ENCODE measurements around the gene ACTN1. TPM values are rescaled to one million over a fixed set of nuclear protein-coding genes. Genes with fewer than 3 reads are reported as not detected.

Gene ACTN1
- polyA plus RNA-seq, 3 donors, result 41.4 to 75.0 (median 69.4) TPM

DNA sequence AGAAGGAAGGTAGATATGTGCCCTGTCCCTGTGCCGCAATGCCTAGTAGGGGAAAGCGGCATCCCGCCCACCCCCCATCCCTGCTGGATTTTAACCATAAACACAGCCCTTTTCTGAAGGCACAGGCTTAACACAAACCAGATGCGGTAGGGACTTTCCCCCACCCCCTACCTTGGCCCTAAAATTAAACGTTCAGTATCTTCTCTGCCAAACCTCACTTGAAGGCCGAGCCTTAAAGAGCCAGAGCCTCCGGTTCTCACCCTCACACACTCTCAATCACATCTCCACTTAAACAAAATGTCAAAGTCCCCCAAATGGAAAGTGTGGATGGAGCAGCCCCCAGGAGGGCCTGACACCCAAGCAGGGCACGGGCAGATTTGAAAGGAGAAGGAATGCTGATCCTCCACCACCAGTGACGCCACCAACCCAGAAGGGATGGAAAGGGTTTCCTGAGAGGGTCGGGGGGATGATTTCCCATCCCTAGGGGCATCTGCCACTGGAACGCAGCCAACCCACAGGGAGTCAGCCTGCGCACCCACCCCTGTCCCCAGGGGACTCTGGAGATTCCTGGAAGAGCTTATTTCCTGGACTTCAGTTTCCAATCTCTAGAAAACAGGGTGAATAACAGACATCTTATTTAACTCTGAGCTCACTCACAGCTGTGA, 26.4 kb downstream of the ACTN1 start:
- 83% methylated on average over 4 of the region's 12 CpGs for WGBS (ENCODE audit: insufficient coverage)
- Mint-ChIP-seq H3K4me1 (peaks cover 76% of the 10 kb centered on the region), H3K9me3 (no peaks in the 10 kb centered on the region), H3K4me3 (no peak overlapping the region), H3K36me3 (peaks cover 14 to 26% of the 10 kb centered on the region in 2 donors), H3K27ac (peak overlapping the region; percentile 19 to 98 (median 89)), H3K27me3 (ENCODE audit: low read depth in 3 of 3) (no peaks in the 10 kb centered on the region)
- H3K27ac ChIP-seq (ENCODE audit: low read depth in 1 of 2, low read length in 2 of 2), result peak overlapping the region in 1 of 2 donors; percentile 92
- no peak for TF ChIP-seq CTCF (IDR thresholded peaks at IDR 0.05)
- intact Hi-C loops (cut with micrococcal nuclease), result no loop called here
- H3K36me3 ChIP-seq (replicated peaks in 1 of 2; ENCODE audit: control insufficient read depth in 1 of 2, insufficient read depth in 2 of 2, low read length in 2 of 2), result peaks cover 0 to 4% of the 10 kb centered on the region in 2 donors
- H3K79me2 ChIP-seq (ENCODE audit: insufficient read depth, low read length), result peaks cover 84% of the 10 kb centered on the region
- H4K20me1 ChIP-seq (ENCODE audit: insufficient read depth, low read length), result peaks cover 43% of the 10 kb centered on the region
- H3K4me2 ChIP-seq (replicated peaks; ENCODE audit: extremely low read depth, low read length, poor library complexity, severe bottlenecking), result no peak overlapping the region
- no peak overlapping the region for H3K9ac ChIP-seq (ENCODE audit: insufficient read depth, low read length, poor library complexity, severe bottlenecking)
- DNase-seq, result no peak
- peaks cover 63% of the 10 kb centered on the region in 2 donors for H3K4me1 ChIP-seq (ENCODE audit: control insufficient read depth in 1 of 2, insufficient read depth in 2 of 2, low read length in 2 of 2)
- no peaks in the 10 kb centered on the region for H3K27me3 ChIP-seq (ENCODE audit: control insufficient read depth in 2 of 2, insufficient read depth in 2 of 2, low read length in 2 of 2)
- H3K4me3 ChIP-seq (replicated peaks in 1 of 3; ENCODE audit: low read depth in 2 of 3, low read length in 3 of 3), result no peak overlapping the region
- no peaks in the 10 kb centered on the region for H3K9me3 ChIP-seq (replicated peaks in 1 of 2; ENCODE audit: control insufficient read depth in 1 of 2, insufficient read depth in 1 of 2, low read length in 2 of 2)
- H2AFZ ChIP-seq (ENCODE audit: insufficient read depth, low read depth, low read length, poor library complexity, severe bottlenecking), result no peak overlapping the region

- Histone ChIP-seq H3K79me2 (ENCODE audit: insufficient read depth, low read length) (peaks cover 84% of the 10 kb centered on the region), H3K9ac (ENCODE audit: insufficient read depth, low read length, poor library complexity, severe bottlenecking) (no peak overlapping the region), H3K36me3 (replicated peaks in 1 of 2; ENCODE audit: control insufficient read depth in 1 of 2, insufficient read depth in 2 of 2, low read length in 2 of 2) (peaks cover 0 to 4% of the 10 kb centered on the region in 2 donors), H2AFZ (ENCODE audit: insufficient read depth, low read depth, low read length, poor library complexity, severe bottlenecking) (no peak overlapping the region), H3K4me1 (ENCODE audit: control insufficient read depth in 1 of 2, insufficient read depth in 2 of 2, low read length in 2 of 2) (peaks cover 63% of the 10 kb centered on the region in 2 donors), H3K27me3 (ENCODE audit: control insufficient read depth in 2 of 2, insufficient read depth in 2 of 2, low read length in 2 of 2) (no peaks in the 10 kb centered on the region), H4K20me1 (ENCODE audit: insufficient read depth, low read length) (peaks cover 42% of the 10 kb centered on the region), H3K27ac (ENCODE audit: low read depth in 1 of 2, low read length in 2 of 2) (peak overlapping the region; percentile 84 to 92), H3K9me3 (replicated peaks in 1 of 2; ENCODE audit: control insufficient read depth in 1 of 2, insufficient read depth in 1 of 2, low read length in 2 of 2) (no peaks in the 10 kb centered on the region), H3K4me2 (replicated peaks; ENCODE audit: extremely low read depth, low read length, poor library complexity, severe bottlenecking) (peak overlapping the region; percentile 58), H3K4me3 (replicated peaks in 1 of 3; ENCODE audit: low read depth in 2 of 3, low read length in 3 of 3) (peak overlapping the region in 1 of 3 experiments; percentile 41)
- H3K4me1 Mint-ChIP-seq, result peaks cover 76% of the 10 kb centered on the region
- TF ChIP-seq CTCF (IDR thresholded peaks at IDR 0.05), result no peak
- intact Hi-C loops (cut with micrococcal nuclease), result loop anchor here in 1 of 2 donors (1.0 kb wide), 1 partner anchor 22 kb away; no protein-coding TSS in a partner anchor
- H3K36me3 Mint-ChIP-seq, result peaks cover 10 to 23% of the 10 kb centered on the region in 2 donors
- 95% methylated on average over 11 of the region's 14 CpGs for WGBS (ENCODE audit: insufficient coverage)
- no peak for DNase-seq
- no peaks in the 10 kb centered on the region for H3K27me3 Mint-ChIP-seq (ENCODE audit: low read depth in 3 of 3)
- H3K27ac Mint-ChIP-seq, result peak overlapping the region; percentile 89 to 98 (median 95)
- no peaks in the 10 kb centered on the region for H3K9me3 Mint-ChIP-seq
- H3K4me3 Mint-ChIP-seq, result peak overlapping the region in 1 of 2 donors; percentile 46
These were observed 27.1 kb downstream of the ACTN1 start for GRCh38 chr14:68951800-68952530.

Data from CD14-positive monocyte (primary cell).